HG02678 (cell line): ENCODE measurements around the gene FCN3.

Experiments
- ATAC-seq: cut with Tn5 transposase; IDR thresholded peaks from one replicate; pipeline ENCODE4 v1.9.1; 2021; ENCODE audit warnings: mild to moderate bottlenecking, moderate library complexity; ENCODE audit not compliant: unreplicated experiment

Gene FCN3

GRCh38 chr1:27345272-27345671 is 29.4 kb downstream of the FCN3 start:
- no peak for ATAC-seq

- ATAC-seq: no peak
These were observed 31.0 kb downstream of the FCN3 start for GRCh38 chr1:27343639-27344025.

GRCh38 chr1:27342778-27343638 is 31.6 kb downstream of the FCN3 start:
- peak; percentile 52 for ATAC-seq

GRCh38 chr1:27342391-27342777 is 32.2 kb downstream of the FCN3 start:
- ATAC-seq: no peak

GRCh38 chr1:27341525-27342252 is 32.9 kb downstream of the FCN3 start, which contains the start of gene SYTL1:
SYTL1 (plus strand) TSS chr1:27342022; CDS start chr1:27345335, 3,313 bp downstream.
- ATAC-seq: peak; percentile 51

- ATAC-seq: no peak
These were observed 35.4 kb downstream of the FCN3 start for GRCh38 chr1:27339213-27339612.

GRCh38 chr1:27338751-27339150 is 35.9 kb downstream of the FCN3 start:
- no peak for ATAC-seq

GRCh38 chr1:27336756-27337155 is 37.9 kb downstream of the FCN3 start:
- no peak for ATAC-seq

- ATAC-seq: no peak
These were observed 38.9 kb downstream of the FCN3 start for GRCh38 chr1:27335506-27336422.

- ATAC-seq: no peak
These were observed 40.8 kb downstream of the FCN3 start for GRCh38 chr1:27333717-27334279.

- no peak for ATAC-seq
These were observed 41.9 kb downstream of the FCN3 start for GRCh38 chr1:27332536-27333281.

- no peak for ATAC-seq
These were observed 42.7 kb downstream of the FCN3 start for GRCh38 chr1:27331922-27332321.

GRCh38 chr1:27331426-27331825 is 43.2 kb downstream of the FCN3 start:
- no peak for ATAC-seq

GRCh38 chr1:27330786-27331185 is 43.8 kb downstream of the FCN3 start:
- no peak for ATAC-seq

- ATAC-seq: no peak
These were observed 46.7 kb downstream of the FCN3 start for GRCh38 chr1:27327964-27328363.

GRCh38 chr1:27325286-27325685 is 49.3 kb downstream of the FCN3 start:
- no peak for ATAC-seq

- no peak for ATAC-seq
These were observed 51.9 kb downstream of the FCN3 start for GRCh38 chr1:27322569-27323240.

GRCh38 chr1:27321813-27322568 is 52.6 kb downstream of the FCN3 start, which contains the start of gene TMEM222:
TMEM222 (plus strand) TSS chr1:27322163; CDS start chr1:27322198, 35 bp downstream.
- ATAC-seq: peak; percentile 94
